GM18861 (cell line): Measurements from ENCODE around the gene CDK3.

ENCODE experiments used
- ATAC-seq: cut with Tn5 transposase; IDR thresholded peaks from one replicate; pipeline ENCODE4 v1.9.1; 2021; ENCODE audit not compliant: unreplicated experiment

Gene CDK3

DNA sequence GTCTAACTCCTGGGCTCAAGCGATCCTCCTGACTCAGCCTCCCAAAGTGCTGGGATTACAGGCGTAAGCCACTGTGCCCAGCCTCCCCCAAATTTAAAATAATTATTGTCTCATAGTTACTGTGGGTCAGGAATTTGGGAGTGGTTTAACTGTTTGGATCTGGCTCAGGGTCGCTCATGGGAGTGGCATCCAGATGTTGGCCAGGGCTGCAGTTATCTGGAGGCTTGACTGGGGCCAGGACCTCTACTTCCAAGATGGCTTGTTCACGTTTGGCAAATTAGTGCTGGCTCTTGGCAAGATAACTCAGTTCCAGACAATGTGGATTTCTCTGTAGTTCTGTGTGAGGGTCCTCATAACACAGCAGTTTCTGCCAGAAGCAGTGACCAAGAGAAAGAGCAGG lies 13.6 kb upstream of the CDK3 start:
- ATAC-seq: no peak

DNA sequence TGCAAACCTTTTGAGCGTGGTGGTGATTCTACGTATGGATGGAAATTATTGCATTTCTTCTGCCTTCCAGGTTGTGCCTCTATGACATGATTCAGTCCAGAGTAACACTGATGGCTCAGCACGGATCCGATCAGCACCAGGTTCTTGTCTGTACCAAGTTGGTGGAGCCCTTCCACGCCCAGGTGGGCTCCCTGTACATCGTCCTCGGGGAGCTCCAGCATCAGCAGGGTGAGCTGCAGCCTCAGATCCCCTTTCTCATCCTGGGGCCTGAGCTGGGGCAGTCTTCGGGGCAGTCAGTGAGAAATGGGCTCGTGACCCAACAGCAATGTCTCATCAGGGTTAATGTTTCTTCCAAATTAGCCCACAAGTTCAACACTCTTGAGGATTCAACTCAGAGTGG lies 9.3 kb upstream of the CDK3 start:
- ATAC-seq: no peak

DNA sequence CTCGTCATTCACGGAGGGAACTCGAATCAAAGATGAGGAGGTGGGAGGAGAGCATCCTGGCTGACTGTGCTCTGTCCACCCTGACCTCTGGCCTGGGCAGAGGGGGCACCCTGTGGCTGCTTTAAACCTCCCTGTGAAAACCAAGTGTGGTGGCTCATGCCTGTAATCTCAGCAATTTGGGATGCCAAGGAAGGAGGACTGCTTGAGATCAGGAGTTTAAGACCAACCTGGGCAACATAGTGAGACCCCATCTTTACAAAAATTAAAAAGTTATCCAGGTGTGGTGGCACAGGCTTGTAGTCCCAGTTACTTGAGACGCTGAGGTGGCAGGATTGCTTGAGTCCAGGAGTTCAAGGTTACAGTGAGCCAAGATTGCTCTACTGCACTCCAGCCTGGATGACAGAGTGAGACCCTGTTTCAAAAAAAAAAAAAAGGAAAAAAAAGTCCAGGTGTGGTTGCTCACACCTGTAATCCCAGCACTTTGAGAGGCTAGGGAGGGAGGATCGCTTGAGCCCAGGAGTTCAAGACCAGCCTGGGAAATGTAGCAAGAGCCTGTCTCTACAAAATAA lies 5.8 kb upstream of the CDK3 start:
- ATAC-seq: no peak

DNA sequence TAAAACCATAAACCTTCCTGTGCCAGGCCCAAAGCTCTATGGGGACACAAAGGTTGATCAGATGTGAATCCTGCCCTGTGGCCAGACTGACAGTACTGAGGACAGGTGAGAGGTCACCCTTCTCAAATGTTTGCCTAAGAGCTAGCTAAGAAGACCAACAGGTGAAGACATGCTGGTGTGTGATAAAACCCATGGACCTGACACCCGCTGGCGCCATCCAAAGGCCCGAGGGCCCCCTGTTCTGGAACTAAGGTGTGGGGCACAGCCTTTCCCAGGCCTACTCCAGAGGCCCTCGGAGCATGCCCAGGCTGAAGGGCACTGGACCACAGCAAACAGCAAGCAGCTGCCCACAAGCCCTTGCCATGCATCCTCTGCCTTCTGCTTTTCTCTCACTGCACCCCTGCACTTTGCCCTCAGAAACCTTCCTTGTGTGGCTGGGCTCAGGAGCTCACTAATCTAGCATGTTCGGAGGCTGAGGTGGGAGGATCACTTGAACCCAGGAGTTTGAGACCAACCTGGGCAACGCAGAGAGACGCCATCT lies 5.2 kb upstream of the CDK3 start:
- ATAC-seq: no peak

DNA sequence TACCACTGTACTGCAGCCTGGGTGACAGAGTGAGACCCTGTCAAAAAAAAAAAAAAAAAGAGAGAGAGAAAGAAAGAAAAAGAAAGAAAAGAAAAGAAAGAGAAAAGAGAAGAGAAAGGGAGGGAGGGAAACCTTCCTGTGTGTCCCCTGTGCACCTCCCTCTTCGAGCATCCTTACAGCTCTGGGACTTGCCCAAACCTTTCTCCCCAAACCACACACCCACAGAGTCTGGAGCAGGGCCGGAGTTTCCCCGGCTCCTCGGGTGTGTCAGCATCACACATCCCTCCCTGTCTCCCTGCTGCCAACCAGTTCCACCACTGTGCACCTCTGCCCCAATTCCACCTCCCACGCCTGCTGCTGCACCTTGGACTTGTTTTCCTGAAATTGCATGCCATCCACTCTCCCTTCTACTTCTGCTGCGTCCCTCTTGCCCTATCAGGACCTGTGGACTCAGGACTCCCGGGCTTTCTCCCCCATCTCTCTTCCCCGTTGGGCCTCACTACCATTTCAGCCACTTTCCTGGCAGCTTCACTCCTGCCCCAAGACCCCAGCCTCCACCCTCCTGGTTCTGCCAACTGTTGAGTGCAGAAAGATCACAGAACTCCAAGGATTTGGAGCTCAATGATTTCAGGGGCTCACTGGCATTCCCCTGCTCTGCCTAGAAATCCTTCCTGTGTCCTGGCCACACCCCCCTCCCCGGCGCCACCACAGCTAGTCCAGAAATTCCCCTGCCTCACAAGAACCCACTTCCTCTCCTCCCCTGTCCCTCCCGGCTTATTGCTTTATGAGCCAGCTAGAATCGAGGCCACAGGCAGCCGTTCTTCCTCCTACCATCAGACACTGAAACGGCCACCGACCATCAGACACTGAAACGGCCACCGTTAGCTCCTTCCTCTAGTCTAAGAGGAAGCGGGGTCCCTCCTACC lies 3.7 kb upstream of the CDK3 start:
- no peak for ATAC-seq

DNA sequence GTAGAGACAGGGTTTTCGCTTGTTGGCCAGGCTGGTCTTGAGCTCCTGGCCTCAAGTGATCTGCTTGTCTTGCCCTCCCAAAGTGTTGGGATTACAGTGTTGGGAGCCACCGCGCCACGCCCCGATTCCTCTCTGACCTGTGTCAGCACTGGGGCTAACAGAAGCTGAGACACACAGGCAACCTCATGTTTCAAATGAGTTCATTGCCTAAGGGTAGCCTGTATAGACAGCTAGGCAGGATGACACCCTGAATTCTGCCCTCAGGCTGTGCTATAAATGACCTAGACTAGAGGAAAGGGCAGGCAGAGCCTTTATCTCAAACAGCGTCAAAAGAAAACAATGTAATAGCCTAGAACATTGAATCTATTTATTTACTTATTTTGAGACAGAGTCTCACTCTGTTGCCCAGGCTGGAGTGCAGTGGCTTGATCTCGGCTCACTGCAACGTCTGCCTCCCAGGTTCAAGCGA lies 2.3 kb upstream of the CDK3 start:
- ATAC-seq: no peak

DNA sequence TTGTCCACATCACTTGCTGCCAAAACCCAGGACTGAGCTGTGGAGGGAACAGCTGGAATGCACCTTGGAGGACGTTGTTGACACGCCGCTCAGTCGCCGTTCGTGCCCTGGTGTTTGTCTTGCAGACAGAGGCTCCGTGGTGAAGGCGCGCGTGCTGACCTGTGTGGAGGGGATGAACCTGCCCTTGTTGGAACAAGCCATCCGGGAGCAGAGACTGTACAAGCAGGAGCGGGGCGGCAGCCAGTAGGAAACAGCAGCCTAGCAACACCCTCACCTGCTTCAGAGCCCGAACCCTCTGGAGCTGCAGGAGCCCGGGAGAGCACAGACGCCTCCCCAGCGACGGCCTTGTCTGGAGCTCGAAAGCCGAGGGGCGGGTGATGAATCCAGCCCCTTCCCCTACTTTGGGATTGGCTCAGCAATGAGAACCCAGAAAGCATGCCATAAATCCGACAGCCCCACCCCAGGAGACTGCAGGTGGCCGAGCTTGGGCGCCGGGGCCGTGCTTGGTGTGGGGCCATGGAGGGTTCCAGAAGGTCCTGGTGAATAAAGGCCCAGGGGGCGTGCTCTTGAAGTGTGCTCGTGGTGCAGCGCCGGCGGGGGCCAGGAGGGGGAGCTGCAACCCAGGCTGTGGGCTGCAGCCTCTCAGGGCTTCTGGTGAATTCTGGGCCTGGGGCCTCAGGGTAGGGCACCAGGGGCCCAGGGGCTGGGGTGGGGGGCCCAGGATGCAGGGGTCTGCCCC lies 470 bp upstream of the CDK3 start:
- no peak for ATAC-seq

DNA sequence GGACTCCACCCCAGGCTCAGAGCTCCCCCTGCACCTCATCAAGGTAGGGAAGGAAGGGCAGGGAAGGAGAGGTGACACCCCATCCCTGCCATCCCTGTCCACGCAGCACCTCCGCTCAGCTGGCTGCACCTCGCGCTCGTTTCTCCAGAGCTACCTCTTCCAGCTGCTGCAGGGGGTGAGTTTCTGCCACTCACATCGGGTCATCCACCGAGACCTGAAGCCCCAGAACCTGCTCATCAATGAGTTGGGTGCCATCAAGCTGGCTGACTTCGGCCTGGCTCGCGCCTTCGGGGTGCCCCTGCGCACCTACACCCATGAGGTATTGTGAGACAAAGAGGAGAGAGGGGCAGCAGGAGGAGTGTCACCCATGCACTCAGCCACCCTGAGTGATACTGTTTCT lies 1.4 kb downstream of the CDK3 start:
- no peak for ATAC-seq

GRCh38 chr17:76003915-76004314 lies 3.3 kb downstream of the CDK3 start:
- no peak for ATAC-seq

DNA sequence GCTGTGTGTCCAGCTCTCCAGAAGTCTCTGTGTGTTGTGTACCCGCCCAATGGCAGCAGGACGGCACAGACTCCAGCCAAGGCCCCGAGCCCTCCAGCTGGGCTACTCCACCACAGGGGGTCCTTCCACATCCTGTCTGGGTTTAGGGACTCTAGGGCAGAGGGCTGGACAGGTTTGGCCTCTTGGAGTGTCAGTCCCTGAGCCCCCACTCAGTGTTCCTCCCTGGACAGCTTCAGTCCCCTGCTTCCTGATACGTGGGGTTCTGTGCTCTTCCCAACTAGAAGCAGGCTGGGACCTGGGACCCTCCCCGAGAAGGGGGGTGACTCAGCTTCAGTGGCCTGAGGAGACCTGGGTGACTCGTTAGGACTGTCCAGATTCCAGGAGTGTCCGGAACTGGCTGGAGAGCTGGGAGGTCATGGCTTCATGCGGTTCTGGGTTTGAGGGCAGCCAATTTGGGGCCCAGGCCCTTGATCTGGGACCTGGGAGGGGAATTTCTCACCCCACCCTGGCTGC lies 4.2 kb downstream of the CDK3 start:
- ATAC-seq: no peak

DNA sequence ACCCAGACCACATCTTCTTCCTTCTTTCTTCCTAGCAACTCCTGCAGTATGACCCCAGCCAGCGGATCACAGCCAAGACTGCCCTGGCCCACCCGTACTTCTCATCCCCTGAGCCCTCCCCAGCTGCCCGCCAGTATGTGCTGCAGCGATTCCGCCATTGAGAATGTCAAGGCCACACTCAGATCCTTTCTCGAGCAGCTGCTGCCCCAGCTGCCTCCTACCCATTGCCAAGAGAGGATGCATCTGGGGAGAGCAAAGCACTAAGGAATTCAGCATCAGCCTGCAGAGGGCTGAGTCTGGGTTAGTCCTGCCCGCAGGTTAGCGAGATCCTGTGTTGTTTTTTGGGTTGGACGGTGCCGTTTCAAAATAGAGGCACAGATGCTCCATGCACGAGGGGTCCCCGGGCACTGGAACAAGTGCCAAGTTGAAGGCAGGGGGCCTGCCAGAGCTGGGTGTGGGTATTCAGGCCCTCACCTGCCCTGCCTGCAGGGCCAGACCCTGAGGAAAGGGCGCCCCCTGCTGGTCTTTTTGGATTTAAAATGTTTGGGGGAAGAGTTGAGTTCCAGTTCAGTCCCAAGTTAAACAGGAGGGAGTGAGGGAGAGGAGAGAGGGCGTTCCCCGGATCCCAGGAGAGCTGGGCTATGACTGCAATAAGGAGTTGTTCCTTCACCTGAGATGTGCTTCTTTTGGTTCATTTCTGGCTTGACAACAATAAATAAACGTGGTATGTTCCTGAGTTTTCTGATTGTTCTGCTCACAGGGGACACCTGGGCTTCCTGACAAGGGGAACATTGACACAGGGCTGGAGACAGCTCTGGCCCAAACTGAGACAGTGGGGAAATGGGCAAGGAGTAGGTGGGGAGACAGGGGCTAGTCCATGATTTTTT lies 4.9 kb downstream of the CDK3 start:
- ATAC-seq: no peak

- ATAC-seq: no peak
Measured at GRCh38 chr17:76007131-76007849, 6.6 kb downstream of the CDK3 start.

DNA sequence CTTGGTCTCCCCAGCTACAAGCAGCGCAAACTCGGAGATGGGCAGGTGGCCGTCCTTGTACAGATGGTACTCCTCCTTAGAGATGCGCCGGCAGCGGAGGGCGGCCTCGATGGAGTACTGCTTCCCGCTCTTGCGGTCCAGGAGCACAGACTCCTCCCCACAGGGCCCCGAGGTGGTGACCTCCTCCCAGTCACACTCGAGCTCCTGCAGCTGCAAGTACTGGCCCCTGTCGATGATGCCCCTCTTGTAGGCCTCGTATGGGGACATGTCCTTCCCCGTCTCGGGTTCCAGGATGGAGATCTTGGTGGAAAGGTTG lies 7.2 kb downstream of the CDK3 start:
- no peak for ATAC-seq

DNA sequence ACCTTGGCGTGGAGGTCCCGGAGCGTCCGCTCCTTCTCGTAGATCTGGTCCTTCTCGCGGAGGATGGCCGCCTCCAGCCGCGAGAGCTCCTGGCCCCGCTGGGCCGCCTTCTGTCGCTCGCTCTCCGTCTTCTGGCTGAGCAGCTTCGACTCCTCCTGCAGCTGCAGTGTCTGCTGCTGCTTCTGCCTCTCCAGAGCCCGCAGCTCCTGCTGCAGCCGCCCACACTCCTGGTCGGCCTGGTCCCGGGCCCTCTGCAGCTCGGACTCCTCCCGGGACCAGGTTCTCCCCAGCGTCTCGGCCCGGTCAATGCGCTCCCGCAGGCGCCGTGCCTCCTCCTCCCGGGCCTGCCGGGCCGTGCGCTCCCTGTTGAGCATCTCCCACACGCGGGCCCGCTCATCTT lies 7.6 kb downstream of the CDK3 start:
- no peak for ATAC-seq

- ATAC-seq: no peak
Measured at GRCh38 chr17:76008630-76009425, 8.2 kb downstream of the CDK3 start.

DNA sequence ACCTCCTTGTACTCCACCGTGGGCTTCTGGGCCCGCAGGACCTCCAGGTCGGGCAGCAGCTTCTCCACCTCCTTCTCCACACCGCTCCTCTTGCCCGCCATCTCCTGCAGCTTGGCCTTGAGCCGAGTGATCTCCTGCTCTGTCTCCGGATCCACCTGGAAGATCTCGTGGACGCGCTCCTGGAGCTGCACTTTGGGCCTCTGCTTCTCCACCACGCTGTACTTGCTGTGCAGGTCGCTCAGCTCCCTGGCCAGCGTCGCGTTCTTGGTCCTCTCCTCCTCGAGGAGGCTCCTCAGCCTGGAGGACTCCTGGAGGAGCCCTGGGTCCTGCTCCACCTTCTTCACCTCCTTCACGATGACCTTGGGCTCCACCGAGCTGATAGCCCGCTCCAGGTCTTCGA lies 8.8 kb downstream of the CDK3 start:
- ATAC-seq: no peak

GRCh38 chr17:76009969-76010661 lies 9.5 kb downstream of the CDK3 start:
- ATAC-seq: no peak

GRCh38 chr17:76011951-76012350 lies 11.3 kb downstream of the CDK3 start:
- no peak for ATAC-seq
